H9 (cell line): ENCODE measurements around the gene SORBS1. TPM values are rescaled to one million over a fixed set of nuclear protein-coding genes. Genes with fewer than 3 reads are reported as not detected.
A peak's percentile ranks its signal among the peaks of the same experiment; 100 is the strongest.

Experiments used
- DNase-seq: peaks from one replicate; pipeline ENCODE4 v3.0.0-alpha.2; 2017
- H2AFZ ChIP-seq: one replicate; pipeline ENCODE4 v1.6.1; 2013; ENCODE audit warnings: mild to moderate bottlenecking, low read length, control low read depth, moderate library complexity
- H2AK5ac ChIP-seq: 2 replicates; pipeline ENCODE4 v1.6.1; 2013; ENCODE audit warnings: low read length, control low read depth, mixed read lengths; ENCODE audit not compliant: insufficient read length
- H2BK120ac ChIP-seq: one replicate; pipeline ENCODE4 v1.6.1; 2013; ENCODE audit warnings: low read depth, mild to moderate bottlenecking, low read length, control low read depth, inconsistent platforms; ENCODE audit not compliant: poor library complexity, severe bottlenecking
- H2BK12ac ChIP-seq: 2 replicates; pipeline ENCODE4 v1.6.1; 2013; ENCODE audit warnings: low read length, control low read depth, mixed read lengths, low read depth; ENCODE audit not compliant: insufficient read length
- H2BK15ac ChIP-seq: 2 replicates; pipeline ENCODE4 v1.6.1; 2013; ENCODE audit warnings: low read depth, low read length, control low read depth
- H2BK20ac ChIP-seq: one replicate; pipeline ENCODE4 v1.6.1; 2013; ENCODE audit warnings: low read depth, mild to moderate bottlenecking, low read length, control low read depth, inconsistent platforms; ENCODE audit not compliant: poor library complexity, severe bottlenecking
- H2BK5ac ChIP-seq: 2 replicates; pipeline ENCODE4 v1.6.1; 2013; ENCODE audit warnings: low read length, control low read depth, mixed read lengths; ENCODE audit not compliant: insufficient read length
- H3K14ac ChIP-seq: 2 replicates; pipeline ENCODE4 v1.6.1; 2013; ENCODE audit warnings: low read length, control low read depth; ENCODE audit not compliant: insufficient read depth
- H3K18ac ChIP-seq: 2 replicates; pipeline ENCODE4 v1.6.1; 2013; ENCODE audit warnings: low read depth, mild to moderate bottlenecking, mixed read lengths, low read length, control low read depth; ENCODE audit not compliant: insufficient read length
- H3K23ac ChIP-seq: 2 replicates; pipeline ENCODE4 v1.6.1; 2013; ENCODE audit warnings: low read length, control low read depth, mixed read lengths, low read depth; ENCODE audit not compliant: insufficient read length
- H3K23me2 ChIP-seq: 2 replicates; pipeline ENCODE4 v1.6.1; 2013; ENCODE audit warnings: low read depth, mild to moderate bottlenecking, mixed read lengths, low read length, control low read depth; ENCODE audit not compliant: insufficient read length, poor library complexity, severe bottlenecking
- H3K27ac ChIP-seq: 2 replicates; pipeline ENCODE4 v1.5.1; 2013; ENCODE audit warnings: low read length, control low read depth, mixed read lengths, low read depth; ENCODE audit not compliant: insufficient read length
- H3K27me3 ChIP-seq: 2 replicates; pipeline ENCODE4 v1.6.1; 2013; ENCODE audit warnings: low read length, control low read depth, inconsistent platforms; ENCODE audit not compliant: insufficient read depth
- H3K4ac ChIP-seq: 2 replicates; pipeline ENCODE4 v1.6.1; 2013; ENCODE audit warnings: low read depth, mild to moderate bottlenecking, control low read depth, inconsistent platforms, low read length, moderate library complexity
- H3K4me1 ChIP-seq: 2 replicates; pipeline ENCODE4 v1.6.1; 2013; ENCODE audit warnings: low read length, control low read depth, inconsistent platforms; ENCODE audit not compliant: insufficient read depth
- H3K4me2 ChIP-seq: 2 replicates; pipeline ENCODE4 v1.6.1; 2013; ENCODE audit warnings: low read length, control low read depth, mixed read lengths; ENCODE audit not compliant: insufficient read length, insufficient read depth
- H3K56ac ChIP-seq: 2 replicates; pipeline ENCODE4 v1.6.1; 2013; ENCODE audit warnings: low read depth, mild to moderate bottlenecking, mixed read lengths, low read length, control low read depth; ENCODE audit not compliant: insufficient read length
- H3K79me1 ChIP-seq: 2 replicates; pipeline ENCODE4 v1.6.1; 2013; ENCODE audit warnings: low read depth, mild to moderate bottlenecking, moderate library complexity, low read length, control low read depth, inconsistent platforms; ENCODE audit not compliant: insufficient read depth, poor library complexity, severe bottlenecking
- H3K79me2 ChIP-seq: 2 replicates; pipeline ENCODE4 v1.6.1; 2013; ENCODE audit warnings: low read length, control low read depth, inconsistent platforms; ENCODE audit not compliant: insufficient read depth
- H3K9ac ChIP-seq: 2 replicates; pipeline ENCODE4 v1.6.1; 2013; ENCODE audit warnings: low read length, control low read depth, mixed read lengths; ENCODE audit not compliant: insufficient read length; ENCODE audit errors: extremely low read depth
- H3K9me3 ChIP-seq: one replicate; pipeline ENCODE4 v1.6.1; 2013; ENCODE audit warnings: low read depth, low read length, inconsistent platforms; ENCODE audit not compliant: control insufficient read depth
- H3T11ph ChIP-seq: one replicate; pipeline ENCODE4 v1.6.1; 2013; ENCODE audit warnings: mild to moderate bottlenecking, low read length, control low read depth, inconsistent platforms
- H4K20me1 ChIP-seq: one replicate; pipeline ENCODE4 v1.6.1; 2013; ENCODE audit not compliant: control insufficient read depth, insufficient read length, insufficient read depth
- H4K5ac ChIP-seq: 2 replicates; pipeline ENCODE4 v1.6.1; 2013; ENCODE audit warnings: low read depth, mild to moderate bottlenecking, mixed read lengths, low read length, control low read depth; ENCODE audit not compliant: insufficient read length
- H4K8ac ChIP-seq: replicated peaks from 2 replicates; pipeline ENCODE4 v1.6.1; 2013; ENCODE audit warnings: low read length, control low read depth, mixed read lengths, low read depth; ENCODE audit not compliant: insufficient read length
- H4K91ac ChIP-seq: 2 replicates; pipeline ENCODE4 v1.6.1; 2013; ENCODE audit warnings: low read depth, mild to moderate bottlenecking, moderate library complexity, mixed read lengths, low read length, control low read depth; ENCODE audit not compliant: insufficient read length
- H3K27ac Mint-ChIP-seq, 3 experiments: 2 replicates in 2 of 3; 3 replicates in 1 of 3; pipeline ENCODE4 v1.8.0; 2020 to 2021; ENCODE audit warnings: mixed read lengths in 3 of 3, mild to moderate bottlenecking in 1 of 3, moderate library complexity in 1 of 3
- H3K27me3 Mint-ChIP-seq: 2 replicates; pipeline ENCODE4 v1.8.0; 2021; ENCODE audit warnings: low read depth, mild to moderate bottlenecking, moderate library complexity, mixed read lengths
- H3K36me3 Mint-ChIP-seq, 3 experiments: 2 replicates in 2 of 3; 3 replicates in 1 of 3; pipeline ENCODE4 v1.8.0; 2020 to 2021; ENCODE audit warnings: low read depth in 3 of 3, mixed read lengths in 3 of 3; ENCODE audit not compliant: insufficient read depth in 1 of 3
- H3K4me1 Mint-ChIP-seq, 2 experiments: 2 replicates each; pipeline ENCODE4 v1.8.0; 2020; ENCODE audit warnings: mixed read lengths in 2 of 2
- H3K4me3 Mint-ChIP-seq, 2 experiments: 2 replicates in 1 of 2; 3 replicates in 1 of 2; pipeline ENCODE4 v1.8.0; 2020 to 2021; ENCODE audit warnings: mild to moderate bottlenecking in 2 of 2, mixed read lengths in 2 of 2, moderate library complexity in 1 of 2
- H3K9me3 Mint-ChIP-seq, 2 experiments: 2 replicates in 1 of 2; 3 replicates in 1 of 2; pipeline ENCODE4 v1.8.0; 2020; ENCODE audit warnings: mild to moderate bottlenecking in 2 of 2, mixed read lengths in 2 of 2, moderate library complexity in 1 of 2
- CTCF ChIP-seq: fragments of 200-600 bp; sonication (generic); conservative IDR thresholded peaks from 3 replicates; pipeline ENCODE4 v1.8.0; 2021; ENCODE audit warnings: antibody characterized with exemption, mild to moderate bottlenecking
- WGBS: extraction: QIAGEN DNeasy Blood & Tissue Kit; methylation state at CpG from one replicate; pipeline ENCODE4 v1.1.7; 2013; ENCODE audit warnings: missing lambda C conversion rate, low lambda C conversion rate, mixed read lengths; ENCODE audit not compliant: insufficient read length; ENCODE audit errors: extremely low coverage; 5-methylcytosine and 5-hydroxymethylcytosine counted together
- total RNA-seq: library from RNA; stranded (reverse); gene quantifications from 2 replicates; pipeline ENCODE4 v1.2.1, GENCODE V29; 2021

SORBS1 gene
- total RNA-seq, 1 experiment from 2014 or later: 24.3 TPM

- WGBS: no CpG with 5 or more reads among the region's 119 CpGs
- H3K4ac ChIP-seq: no peak within 1 kb of the TSS; the same call in 1 of the 2 replicates
- no peaks in the 10 kb centered on the region for H4K20me1 ChIP-seq
- H3K14ac ChIP-seq: peak within 1 kb of the TSS; percentile 97
- 0 out of 2 replicates have a peak, but pooled peaks cover 5% of the 10 kb centered on the region for H3K4me1 ChIP-seq
- no peak within 1 kb of the TSS for H4K91ac ChIP-seq
- Mint-ChIP-seq H3K9me3 (no peaks in the 10 kb centered on the region), H3K4me1 (peaks cover 53 to 54% of the 10 kb centered on the region in 2 experiments), H3K27ac (peak within 1 kb of the TSS in 1 of 3 experiments; percentile 68; a peak in 4 of 7 replicates), H3K4me3 (peak within 1 kb of the TSS; percentile 88 to 93), H3K36me3 (peaks cover 0 to 9% (median 3%) of the 10 kb centered on the region in 3 experiments; a peak in 4 of 7 replicates), H3K27me3 (peaks cover 44% of the 10 kb centered on the region)
- H3K23me2 ChIP-seq: peaks cover 12% of the 10 kb centered on the region
- H4K5ac ChIP-seq: no peak within 1 kb of the TSS
- no peak within 1 kb of the TSS for H3K56ac ChIP-seq
- H2BK15ac ChIP-seq: no peak within 1 kb of the TSS
- peak; percentile 41; the same call in 2 of the 3 replicates for TF ChIP-seq CTCF
- H3K9ac ChIP-seq: peak within 1 kb of the TSS; percentile 86
- no peak within 1 kb of the TSS for H3T11ph ChIP-seq
- H2BK12ac ChIP-seq: no peak within 1 kb of the TSS
- peaks cover 17% of the 10 kb centered on the region; the same call in 1 of the 2 replicates for H3K79me2 ChIP-seq
- no peak within 1 kb of the TSS for H2BK20ac ChIP-seq
- H3K23ac ChIP-seq: no peak within 1 kb of the TSS
- no peak within 1 kb of the TSS for H3K27ac ChIP-seq
- H3K18ac ChIP-seq: peak within 1 kb of the TSS; percentile 27
- H2AK5ac ChIP-seq: no peak within 1 kb of the TSS
- no peaks in the 10 kb centered on the region for H3K9me3 ChIP-seq
- no peaks in the 10 kb centered on the region for H3K79me1 ChIP-seq
- peak; percentile 67 for DNase-seq
- no peaks in the 10 kb centered on the region for H3K27me3 ChIP-seq
- H3K4me2 ChIP-seq: peak within 1 kb of the TSS; percentile 94
- no peak within 1 kb of the TSS for H2AFZ ChIP-seq
- no peak within 1 kb of the TSS for H2BK5ac ChIP-seq
- H4K8ac ChIP-seq: no peak within 1 kb of the TSS
- no peak within 1 kb of the TSS for H2BK120ac ChIP-seq
Measured at GRCh38 chr10:95290461-95291364, 270.5 kb downstream of the SORBS1 start, which contains the start of gene PDLIM1. PDLIM1 (minus strand) TSS chr10:95291003; CDS start chr10:95290915, 88 bp downstream.
